ENCODE data around the gene RABEPK.
"Not testable (repeated sequence)": the region's sequence is repeated elsewhere in the genome, so short reads cannot be mapped to it uniquely, and the experiment has no call there.

Gene RABEPK

GRCh38 chr9:125190361-125190801 is 10.0 kb upstream of the RABEPK start:
- no peak for DNase-seq

GRCh38 chr9:125194466-125194865 is 5.9 kb upstream of the RABEPK start:
- DNase-seq, result not testable (repeated sequence)

- DNase-seq, result not testable (repeated sequence)
Observed at GRCh38 chr9:125195591-125195990, 4.8 kb upstream of the RABEPK start.

GRCh38 chr9:125202846-125203618 is 2.7 kb downstream of the RABEPK start:
- no peak for DNase-seq

- no peak for DNase-seq
Observed at GRCh38 chr9:125204477-125204876, 4.1 kb downstream of the RABEPK start.

GRCh38 chr9:125214186-125214585 is 13.8 kb downstream of the RABEPK start:
- no peak for DNase-seq

- no peak for DNase-seq
Observed at GRCh38 chr9:125218621-125219020, 18.3 kb downstream of the RABEPK start.

- DNase-seq, result not testable (repeated sequence)
Observed at GRCh38 chr9:125224858-125225257, 24.5 kb downstream of the RABEPK start.

GRCh38 chr9:125227761-125228160 is 27.4 kb downstream of the RABEPK start:
- no peak for DNase-seq

GRCh38 chr9:125233678-125234077 is 33.3 kb downstream of the RABEPK start:
- no peak for DNase-seq

- DNase-seq, result not testable (repeated sequence)
Observed at GRCh38 chr9:125234099-125234498, 33.8 kb downstream of the RABEPK start.

- no peak for DNase-seq
Observed at GRCh38 chr9:125235804-125236519, 35.6 kb downstream of the RABEPK start.

GRCh38 chr9:125236520-125237159 is 36.3 kb downstream of the RABEPK start:
- not testable (repeated sequence) for DNase-seq

GRCh38 chr9:125238127-125238914 is 38.0 kb downstream of the RABEPK start:
- no peak for DNase-seq

GRCh38 chr9:125238915-125239446 is 38.6 kb downstream of the RABEPK start:
- DNase-seq, result no peak

GRCh38 chr9:125239631-125240597 is 39.6 kb downstream of the RABEPK start:
- DNase-seq, result no peak

- DNase-seq, result no peak
Observed at GRCh38 chr9:125240649-125240999, 40.3 kb downstream of the RABEPK start.

- DNase-seq, result peak; percentile 96
Observed at GRCh38 chr9:125241000-125241862, 40.9 kb downstream of the RABEPK start, which contains the start of gene HSPA5. HSPA5 (minus strand) TSS chr9:125241343; CDS start chr9:125241126, 217 bp downstream.

- DNase-seq, result no peak
Observed at GRCh38 chr9:125241863-125242739, 41.8 kb downstream of the RABEPK start.
